ENCODE results near the gene CATSPERZ.
A peak's percentile ranks its signal among the peaks of the same experiment; 100 is the strongest.

GRCh38 chr11:64284048-64284961 is 15.9 kb upstream of the CATSPERZ start, which contains the start of gene BAD:
- no peak for TF ChIP-seq CTCF (IDR thresholded peaks at IDR 0.05)
- peak in 1 of 4 donors; percentile 4 for TF ChIP-seq POLR2A (IDR thresholded peaks at IDR 0.05)
